ENCODE data around the gene GUK1.

DNA sequence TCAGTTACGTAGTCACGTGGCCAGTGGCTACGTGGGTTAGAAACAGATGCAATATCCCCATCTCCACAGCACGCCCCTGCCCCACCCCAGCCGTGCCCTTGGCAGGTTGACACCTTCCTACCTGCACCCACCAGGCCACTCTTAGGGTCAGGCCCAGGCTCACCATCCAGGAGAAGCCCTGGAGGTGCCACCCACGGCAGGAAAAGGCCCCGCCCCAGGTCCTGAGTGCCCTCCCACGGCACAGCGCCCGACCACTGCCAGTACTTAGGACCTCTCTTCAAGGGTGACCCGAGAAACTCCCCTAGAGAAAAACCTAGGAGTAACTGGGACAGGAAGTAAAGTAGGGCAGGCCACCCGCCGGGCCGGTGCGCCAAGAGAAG, 38.5 kb upstream of the GUK1 start:
- TF ChIP-seq, protein P1, sequence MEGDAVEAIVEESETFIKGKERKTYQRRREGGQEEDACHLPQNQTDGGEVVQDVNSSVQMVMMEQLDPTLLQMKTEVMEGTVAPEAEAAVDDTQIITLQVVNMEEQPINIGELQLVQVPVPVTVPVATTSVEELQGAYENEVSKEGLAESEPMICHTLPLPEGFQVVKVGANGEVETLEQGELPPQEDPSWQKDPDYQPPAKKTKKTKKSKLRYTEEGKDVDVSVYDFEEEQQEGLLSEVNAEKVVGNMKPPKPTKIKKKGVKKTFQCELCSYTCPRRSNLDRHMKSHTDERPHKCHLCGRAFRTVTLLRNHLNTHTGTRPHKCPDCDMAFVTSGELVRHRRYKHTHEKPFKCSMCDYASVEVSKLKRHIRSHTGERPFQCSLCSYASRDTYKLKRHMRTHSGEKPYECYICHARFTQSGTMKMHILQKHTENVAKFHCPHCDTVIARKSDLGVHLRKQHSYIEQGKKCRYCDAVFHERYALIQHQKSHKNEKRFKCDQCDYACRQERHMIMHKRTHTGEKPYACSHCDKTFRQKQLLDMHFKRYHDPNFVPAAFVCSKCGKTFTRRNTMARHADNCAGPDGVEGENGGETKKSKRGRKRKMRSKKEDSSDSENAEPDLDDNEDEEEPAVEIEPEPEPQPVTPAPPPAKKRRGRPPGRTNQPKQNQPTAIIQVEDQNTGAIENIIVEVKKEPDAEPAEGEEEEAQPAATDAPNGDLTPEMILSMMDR (IDR thresholded peaks at IDR 0.05): no peak
- no peak for TF ChIP-seq POLR2A (IDR thresholded peaks at IDR 0.05; ENCODE audit: low read depth)

All from esophagus muscularis mucosa (tissue), 3 donors.